ENCODE data around the gene NFASC. TPM values are rescaled to one million over a fixed set of nuclear protein-coding genes. Genes with fewer than 3 reads are reported as not detected.

NFASC gene
- total and polyA plus RNA-seq, 7 experiments from 2014 or later: 0.31 TPM; not detected in 6

DNA sequence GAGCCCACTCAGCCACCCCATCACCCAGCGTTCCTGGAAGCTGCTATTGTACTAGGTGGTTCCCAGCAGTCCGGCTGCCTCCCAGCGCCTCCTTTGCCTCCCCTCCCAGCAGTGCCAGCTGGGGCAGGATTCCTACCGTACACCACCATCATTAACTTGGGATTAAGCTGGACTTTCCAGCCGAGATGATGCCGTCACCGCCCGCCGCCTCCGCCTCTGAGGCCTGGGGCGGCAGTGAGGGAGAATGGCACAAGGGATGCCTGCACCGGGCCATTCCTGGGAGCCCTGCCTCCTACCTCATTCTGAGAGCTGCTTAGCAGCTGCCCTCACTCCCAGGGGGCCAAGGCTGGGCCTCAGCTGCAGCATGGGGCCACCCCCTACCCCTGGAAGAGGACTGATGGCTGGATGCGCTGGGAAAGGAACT lies 185.5 kb downstream of the NFASC start:
- H3K36me3 Mint-ChIP-seq: no peaks in the 10 kb centered on the region
- H3K27ac ChIP-seq (ENCODE audit: low read depth, low read length): no peak overlapping the region
- DNase-seq: no peak
- no peaks in the 10 kb centered on the region for H3K4me1 ChIP-seq (ENCODE audit: control insufficient read depth in 2 of 2, insufficient read depth in 2 of 2, low read length in 2 of 2)
- no peaks in the 10 kb centered on the region for H3K27me3 ChIP-seq (ENCODE audit: control insufficient read depth in 2 of 2, insufficient read depth in 2 of 2, low read length in 2 of 2)
- H3K4me3 Mint-ChIP-seq: no peak overlapping the region
- CTCF ChIA-PET: no interaction called here
- POLR2A ChIA-PET: no interaction called here
- H3K4me1 Mint-ChIP-seq: no peaks in the 10 kb centered on the region
- H3K27ac Mint-ChIP-seq: no peak overlapping the region
- H3K4me3 ChIP-seq (ENCODE audit: low read length): no peak overlapping the region
- H3K9me3 ChIP-seq (ENCODE audit: control insufficient read depth in 2 of 3, low read length in 3 of 3): no peaks in the 10 kb centered on the region
- H3K9me3 Mint-ChIP-seq: no peaks in the 10 kb centered on the region
- no peak for ATAC-seq
- intact Hi-C loops (cut with micrococcal nuclease): no loop called here
- no peaks in the 10 kb centered on the region for H3K36me3 ChIP-seq (ENCODE audit: control insufficient read depth in 2 of 3, insufficient read depth in 3 of 3, low read length in 3 of 3)
- H3K27me3 Mint-ChIP-seq: peaks cover 0 to 5% (median 0%) of the 10 kb centered on the region in 5 donors

DNA sequence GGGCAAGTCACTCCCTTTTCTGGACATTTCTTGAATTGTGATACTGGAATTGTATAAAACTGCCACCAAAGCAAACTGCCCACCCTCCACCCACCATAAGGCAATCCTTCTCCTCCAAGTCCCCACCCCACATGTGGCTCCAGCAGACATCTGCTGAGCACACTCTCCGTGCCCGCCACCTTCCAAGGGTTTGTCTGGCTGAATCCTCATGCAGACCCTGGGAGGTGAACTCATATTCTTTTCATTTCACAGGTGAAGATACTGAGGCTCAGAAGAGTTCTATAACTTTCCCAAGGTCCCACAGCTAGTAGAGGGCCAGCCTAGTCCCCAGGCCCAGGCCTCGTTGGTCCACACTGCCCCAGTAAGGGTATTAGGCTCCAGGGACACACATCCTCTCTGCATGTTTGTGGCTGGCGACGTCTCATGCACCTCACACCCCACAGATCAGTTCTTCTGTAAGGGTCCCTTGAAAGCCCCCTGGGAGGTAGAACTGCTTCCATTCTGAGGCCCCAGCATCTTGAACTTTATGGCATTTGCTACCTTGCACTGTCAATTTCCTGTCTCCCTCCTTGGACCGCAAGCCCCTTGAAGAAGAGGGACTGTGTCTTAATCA lies 186.4 kb downstream of the NFASC start:
- Mint-ChIP-seq H3K27ac (no peak overlapping the region), H3K36me3 (no peaks in the 10 kb centered on the region), H3K4me3 (no peak overlapping the region), H3K27me3 (peaks cover 0 to 5% (median 0%) of the 10 kb centered on the region in 5 donors), H3K4me1 (peaks cover 0 to 4% (median 0%) of the 10 kb centered on the region in 7 donors), H3K9me3 (no peaks in the 10 kb centered on the region)
- no peak for DNase-seq
- no peak overlapping the region for H3K4me3 ChIP-seq (ENCODE audit: low read length)
- H3K36me3 ChIP-seq (ENCODE audit: control insufficient read depth in 2 of 3, insufficient read depth in 3 of 3, low read length in 3 of 3): no peaks in the 10 kb centered on the region
- no peaks in the 10 kb centered on the region for H3K27me3 ChIP-seq (ENCODE audit: control insufficient read depth in 2 of 2, insufficient read depth in 2 of 2, low read length in 2 of 2)
- ChIA-PET CTCF (no interaction called here), POLR2A (no interaction called here)
- H3K4me1 ChIP-seq (ENCODE audit: control insufficient read depth in 2 of 2, insufficient read depth in 2 of 2, low read length in 2 of 2): no peaks in the 10 kb centered on the region
- intact Hi-C loops (cut with micrococcal nuclease): no loop called here
- no peaks in the 10 kb centered on the region for H3K9me3 ChIP-seq (ENCODE audit: control insufficient read depth in 2 of 3, low read length in 3 of 3)
- ATAC-seq: no peak
- no peak overlapping the region for H3K27ac ChIP-seq (ENCODE audit: low read depth, low read length)

- ChIA-PET POLR2A (no interaction called here), CTCF (no interaction called here)
- no peak overlapping the region for H3K4me3 ChIP-seq (ENCODE audit: low read length)
- Mint-ChIP-seq H3K27me3 (peaks cover 0 to 5% (median 0%) of the 10 kb centered on the region in 5 donors), H3K4me1 (peaks cover 0 to 4% (median 0%) of the 10 kb centered on the region in 7 donors), H3K36me3 (no peaks in the 10 kb centered on the region), H3K4me3 (no peak overlapping the region), H3K9me3 (no peaks in the 10 kb centered on the region), H3K27ac (no peak overlapping the region)
- intact Hi-C loops (cut with micrococcal nuclease): no loop called here
- ATAC-seq (no peak), DNase-seq (no peak)
- H3K27ac ChIP-seq (ENCODE audit: low read depth, low read length): no peak overlapping the region
- no peaks in the 10 kb centered on the region for H3K9me3 ChIP-seq (ENCODE audit: control insufficient read depth in 2 of 3, low read length in 3 of 3)
- H3K36me3 ChIP-seq (ENCODE audit: control insufficient read depth in 2 of 3, insufficient read depth in 3 of 3, low read length in 3 of 3): no peaks in the 10 kb centered on the region
- no peaks in the 10 kb centered on the region for H3K27me3 ChIP-seq (ENCODE audit: control insufficient read depth in 2 of 2, insufficient read depth in 2 of 2, low read length in 2 of 2)
- H3K4me1 ChIP-seq (ENCODE audit: control insufficient read depth in 2 of 2, insufficient read depth in 2 of 2, low read length in 2 of 2): no peaks in the 10 kb centered on the region
These were observed 187.3 kb downstream of the NFASC start for GRCh38 chr1:205057808-205058575.

DNA sequence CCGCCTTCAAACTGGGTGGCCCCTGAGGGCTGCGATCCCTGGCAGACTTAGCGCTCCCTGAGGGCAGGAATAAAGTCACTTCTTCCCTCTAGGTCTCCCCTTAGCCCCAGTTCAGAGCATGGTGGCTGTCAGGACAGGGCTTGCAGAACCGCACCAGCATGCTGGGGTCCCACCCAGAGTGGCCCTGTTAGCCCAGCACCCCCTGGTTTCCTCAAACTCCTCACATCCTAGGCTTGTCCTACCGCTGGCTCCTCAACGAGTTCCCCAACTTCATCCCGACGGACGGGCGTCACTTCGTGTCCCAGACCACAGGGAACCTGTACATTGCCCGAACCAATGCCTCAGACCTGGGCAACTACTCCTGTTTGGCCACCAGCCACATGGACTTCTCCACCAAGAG lies 188.2 kb downstream of the NFASC start:
- Mint-ChIP-seq H3K9me3 (no peaks in the 10 kb centered on the region), H3K36me3 (no peaks in the 10 kb centered on the region), H3K4me1 (peaks cover 0 to 4% (median 0%) of the 10 kb centered on the region in 7 donors), H3K27ac (no peak overlapping the region), H3K27me3 (no peaks in the 10 kb centered on the region), H3K4me3 (no peak overlapping the region)
- Histone ChIP-seq H3K36me3 (ENCODE audit: control insufficient read depth in 2 of 3, insufficient read depth in 3 of 3, low read length in 3 of 3) (no peaks in the 10 kb centered on the region), H3K27me3 (ENCODE audit: control insufficient read depth in 2 of 2, insufficient read depth in 2 of 2, low read length in 2 of 2) (no peaks in the 10 kb centered on the region), H3K27ac (ENCODE audit: low read depth, low read length) (no peak overlapping the region), H3K4me3 (ENCODE audit: low read length) (no peak overlapping the region), H3K4me1 (ENCODE audit: control insufficient read depth in 2 of 2, insufficient read depth in 2 of 2, low read length in 2 of 2) (no peaks in the 10 kb centered on the region), H3K9me3 (ENCODE audit: control insufficient read depth in 2 of 3, low read length in 3 of 3) (no peaks in the 10 kb centered on the region)
- DNase-seq: no peak
- POLR2A ChIA-PET: no interaction called here
- intact Hi-C loops (cut with micrococcal nuclease): no loop called here
- CTCF ChIA-PET: no interaction called here
- ATAC-seq: no peak

DNA sequence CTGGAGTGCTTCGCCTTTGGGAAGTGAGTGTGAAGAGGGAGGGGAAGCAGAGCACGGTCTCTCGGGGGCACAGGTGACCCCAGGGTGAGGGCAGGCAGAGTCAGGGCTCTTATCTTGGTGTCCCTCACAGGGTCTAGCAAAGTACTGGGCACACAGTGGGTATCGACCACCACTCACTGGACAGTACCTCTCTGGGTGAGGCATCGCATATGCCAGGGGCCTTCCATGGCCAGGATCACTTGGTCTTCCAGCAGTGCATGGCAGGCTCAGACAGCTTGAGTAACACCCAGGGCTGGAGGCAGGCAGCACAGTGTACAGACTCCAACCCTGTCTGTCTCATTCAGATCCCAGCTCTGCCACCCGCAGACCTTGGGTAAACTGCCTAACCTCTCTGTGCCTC lies 189.0 kb downstream of the NFASC start:
- H3K4me1 ChIP-seq (ENCODE audit: control insufficient read depth in 2 of 2, insufficient read depth in 2 of 2, low read length in 2 of 2): no peaks in the 10 kb centered on the region
- intact Hi-C loops (cut with micrococcal nuclease): no loop called here
- Mint-ChIP-seq H3K9me3 (no peaks in the 10 kb centered on the region), H3K4me1 (peaks cover 0 to 4% (median 0%) of the 10 kb centered on the region in 7 donors), H3K27ac (no peak overlapping the region), H3K36me3 (no peaks in the 10 kb centered on the region), H3K27me3 (no peaks in the 10 kb centered on the region), H3K4me3 (no peak overlapping the region)
- CTCF ChIA-PET: no interaction called here
- H3K27ac ChIP-seq (ENCODE audit: low read depth, low read length): no peak overlapping the region
- ATAC-seq: no peak
- no peak overlapping the region for H3K4me3 ChIP-seq (ENCODE audit: low read length)
- POLR2A ChIA-PET: no interaction called here
- H3K9me3 ChIP-seq (ENCODE audit: control insufficient read depth in 2 of 3, low read length in 3 of 3): no peaks in the 10 kb centered on the region
- DNase-seq: no peak
- H3K36me3 ChIP-seq (ENCODE audit: control insufficient read depth in 2 of 3, insufficient read depth in 3 of 3, low read length in 3 of 3): no peaks in the 10 kb centered on the region
- H3K27me3 ChIP-seq (ENCODE audit: control insufficient read depth in 2 of 2, insufficient read depth in 2 of 2, low read length in 2 of 2): no peaks in the 10 kb centered on the region

GRCh38 chr1:205060746-205061145 lies 190.1 kb downstream of the NFASC start:
- no peak overlapping the region for H3K27ac ChIP-seq (ENCODE audit: low read depth, low read length)
- DNase-seq: no peak
- intact Hi-C loops (cut with micrococcal nuclease): loop anchor here (1.0 kb wide), 3 partner anchors 71 to 196 kb away; no protein-coding TSS in a partner anchor
- ATAC-seq: no peak
- CTCF ChIA-PET: interaction anchor here (1.0 to 3.3 kb wide), 4 partner anchors 68 to 85 kb away, joined by 3 to 18 read pairs (median 8); no protein-coding TSS in a partner anchor
- no peaks in the 10 kb centered on the region for H3K4me1 ChIP-seq (ENCODE audit: control insufficient read depth in 2 of 2, insufficient read depth in 2 of 2, low read length in 2 of 2)
- Mint-ChIP-seq H3K27ac (no peak overlapping the region), H3K9me3 (no peaks in the 10 kb centered on the region), H3K4me1 (peaks cover 0 to 4% (median 0%) of the 10 kb centered on the region in 7 donors), H3K36me3 (no peaks in the 10 kb centered on the region), H3K27me3 (no peaks in the 10 kb centered on the region), H3K4me3 (no peak overlapping the region)
- no peaks in the 10 kb centered on the region for H3K36me3 ChIP-seq (ENCODE audit: control insufficient read depth in 2 of 3, insufficient read depth in 3 of 3, low read length in 3 of 3)
- H3K4me3 ChIP-seq (ENCODE audit: low read length): no peak overlapping the region
- POLR2A ChIA-PET: no interaction called here
- no peaks in the 10 kb centered on the region for H3K9me3 ChIP-seq (ENCODE audit: control insufficient read depth in 2 of 3, low read length in 3 of 3)
- H3K27me3 ChIP-seq (ENCODE audit: control insufficient read depth in 2 of 2, insufficient read depth in 2 of 2, low read length in 2 of 2): no peaks in the 10 kb centered on the region

DNA sequence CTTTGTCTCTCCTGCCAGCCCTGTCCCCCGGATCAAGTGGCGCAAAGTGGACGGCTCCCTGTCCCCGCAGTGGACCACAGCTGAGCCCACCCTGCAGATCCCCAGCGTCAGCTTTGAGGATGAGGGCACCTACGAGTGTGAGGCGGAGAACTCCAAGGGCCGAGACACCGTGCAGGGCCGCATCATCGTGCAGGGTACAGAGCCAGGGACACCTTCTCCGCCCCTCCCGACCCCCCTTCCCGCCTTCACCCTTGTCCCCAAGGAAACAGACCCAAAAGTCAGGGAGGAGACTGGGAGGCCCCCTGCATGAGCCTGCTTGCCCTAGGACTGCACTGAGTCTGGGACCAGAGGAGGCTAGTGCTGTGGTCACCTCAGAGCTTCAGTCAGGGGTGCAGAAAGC lies 190.6 kb downstream of the NFASC start:
- Histone ChIP-seq H3K36me3 (ENCODE audit: control insufficient read depth in 2 of 3, insufficient read depth in 3 of 3, low read length in 3 of 3) (no peaks in the 10 kb centered on the region), H3K27me3 (ENCODE audit: control insufficient read depth in 2 of 2, insufficient read depth in 2 of 2, low read length in 2 of 2) (no peaks in the 10 kb centered on the region), H3K4me3 (ENCODE audit: low read length) (no peak overlapping the region), H3K9me3 (ENCODE audit: control insufficient read depth in 2 of 3, low read length in 3 of 3) (no peaks in the 10 kb centered on the region), H3K27ac (ENCODE audit: low read depth, low read length) (no peak overlapping the region), H3K4me1 (ENCODE audit: control insufficient read depth in 2 of 2, insufficient read depth in 2 of 2, low read length in 2 of 2) (no peaks in the 10 kb centered on the region)
- H3K9me3 Mint-ChIP-seq: no peaks in the 10 kb centered on the region
- no peak overlapping the region for H3K27ac Mint-ChIP-seq
- H3K27me3 Mint-ChIP-seq: no peaks in the 10 kb centered on the region
- no peaks in the 10 kb centered on the region for H3K36me3 Mint-ChIP-seq
- ATAC-seq (no peak), DNase-seq (no peak)
- ChIA-PET POLR2A (no interaction called here), CTCF (interaction anchor here (1.0 to 3.3 kb wide), 6 partner anchors 22 to 85 kb away, joined by 3 to 18 read pairs (median 5); no protein-coding TSS in a partner anchor)
- H3K4me3 Mint-ChIP-seq: no peak overlapping the region
- intact Hi-C loops (cut with micrococcal nuclease): loop anchor here (1.0 kb wide), 3 partner anchors 72 to 195 kb away; no protein-coding TSS in a partner anchor
- peaks cover 0 to 4% (median 0%) of the 10 kb centered on the region in 7 donors for H3K4me1 Mint-ChIP-seq
